ENCODE data around the gene NPL. TPM values are rescaled to one million over a fixed set of nuclear protein-coding genes. Genes with fewer than 3 reads are reported as not detected.

NPL gene
- polyA plus RNA-seq, 3 donors: 4.5 to 8.7 (median 7.1) TPM

DNA sequence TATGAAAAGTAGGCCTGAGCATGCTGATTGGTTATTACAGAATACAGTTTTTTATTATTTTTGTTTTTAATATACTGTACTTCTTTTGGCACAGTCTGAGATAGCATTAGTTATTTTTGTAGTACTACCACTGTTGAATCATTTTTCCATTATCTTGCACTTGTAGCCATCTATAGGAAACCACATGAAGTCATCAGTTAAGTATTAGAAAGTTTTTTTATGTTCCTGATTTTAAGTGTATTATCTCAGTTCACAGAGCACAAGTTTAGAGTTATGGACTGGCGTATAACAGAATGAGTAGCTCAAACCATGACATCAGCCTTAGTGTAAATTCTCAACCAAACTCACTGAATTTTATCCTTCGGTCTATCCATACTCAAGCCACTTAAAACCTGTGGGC, 72.4 kb downstream of the NPL start:
- DNase-seq (ENCODE audit: low read depth in 3 of 3, low spot score in 2 of 3): no peak

DNA sequence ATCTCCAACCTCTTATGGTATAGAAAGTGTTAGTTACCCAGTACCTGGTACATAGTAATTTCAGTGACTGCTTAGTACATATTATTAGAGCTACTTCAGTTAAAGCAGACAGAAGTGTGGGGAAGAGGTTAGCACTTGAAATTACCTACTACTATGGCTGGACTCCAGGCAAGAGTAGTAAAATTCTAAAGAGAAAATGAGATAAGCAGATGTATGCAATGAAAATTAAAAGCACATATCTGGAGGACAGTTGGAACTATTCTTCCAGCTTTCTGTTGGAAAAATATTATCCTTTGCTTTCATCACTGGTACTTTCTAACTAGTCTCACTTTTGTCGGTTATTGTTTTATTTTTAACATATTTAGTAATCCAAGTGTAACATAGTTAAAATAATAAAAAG, 73.3 kb downstream of the NPL start:
- DNase-seq (ENCODE audit: low read depth in 3 of 3, low spot score in 2 of 3): no peak

DNA sequence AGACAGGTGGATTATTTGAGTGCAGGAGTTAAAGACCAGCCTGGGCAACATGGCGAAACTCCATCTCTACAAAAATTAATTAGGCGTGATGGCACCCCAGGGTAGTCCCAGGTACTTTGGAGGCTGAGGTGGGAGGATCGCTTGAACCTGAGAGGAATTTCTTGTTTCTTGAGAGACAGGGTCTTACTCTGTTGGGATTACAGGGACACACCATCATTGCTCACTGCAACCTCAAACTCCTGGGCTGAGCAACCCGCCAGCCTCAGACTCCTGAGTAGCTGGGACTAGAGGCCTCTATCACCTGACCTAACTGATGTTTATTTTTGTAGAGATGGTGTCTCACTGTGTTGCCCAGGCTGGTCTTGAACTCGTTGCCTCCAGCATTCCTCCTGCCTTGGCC, 74.4 kb downstream of the NPL start:
- no peak for DNase-seq (ENCODE audit: low read depth in 3 of 3, low spot score in 2 of 3)

DNA sequence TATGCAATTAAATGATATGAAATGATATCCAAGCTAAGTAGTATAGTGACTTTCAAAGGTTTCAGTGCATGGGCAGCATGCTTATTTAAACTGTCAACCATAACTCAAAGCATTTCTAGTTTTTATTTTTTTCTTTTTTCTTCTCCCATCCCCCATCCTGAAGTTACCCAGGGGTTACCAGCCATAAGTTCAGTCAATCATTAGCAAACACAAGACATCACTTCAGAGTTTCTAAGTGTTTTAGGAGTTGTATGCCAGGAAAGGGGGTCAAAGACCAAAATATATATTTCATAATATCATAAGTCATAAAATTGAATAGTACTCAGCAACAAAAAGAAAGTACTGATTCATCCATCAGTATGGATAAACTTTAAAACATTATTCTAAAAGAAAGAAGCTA, 78.3 kb downstream of the NPL start:
- DNase-seq (ENCODE audit: low read depth in 3 of 3, low spot score in 2 of 3): no peak

DNA sequence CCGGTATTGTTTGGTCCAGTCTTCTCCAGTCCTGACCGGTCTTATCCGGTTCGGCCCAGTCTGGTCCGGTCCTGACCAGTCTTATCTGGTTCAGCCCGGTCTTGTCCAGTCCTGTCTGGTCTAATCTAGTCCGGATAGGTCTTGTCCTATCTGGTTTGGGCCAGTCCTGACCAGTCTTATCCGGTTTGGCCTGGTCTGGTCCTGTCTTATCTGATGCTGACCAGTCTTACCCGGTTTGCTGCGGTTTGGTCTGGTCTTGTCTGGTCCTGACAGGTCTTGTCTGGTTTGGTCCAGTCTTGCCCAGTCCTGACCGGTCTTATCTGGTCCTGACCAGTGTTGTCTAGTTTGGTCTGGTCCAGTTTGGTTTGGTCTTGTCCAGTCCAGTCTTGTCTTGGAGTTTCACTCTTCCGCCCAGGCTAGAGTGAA, 79.7 kb downstream of the NPL start:
- no peak for DNase-seq (ENCODE audit: low read depth in 3 of 3, low spot score in 2 of 3)

DNA sequence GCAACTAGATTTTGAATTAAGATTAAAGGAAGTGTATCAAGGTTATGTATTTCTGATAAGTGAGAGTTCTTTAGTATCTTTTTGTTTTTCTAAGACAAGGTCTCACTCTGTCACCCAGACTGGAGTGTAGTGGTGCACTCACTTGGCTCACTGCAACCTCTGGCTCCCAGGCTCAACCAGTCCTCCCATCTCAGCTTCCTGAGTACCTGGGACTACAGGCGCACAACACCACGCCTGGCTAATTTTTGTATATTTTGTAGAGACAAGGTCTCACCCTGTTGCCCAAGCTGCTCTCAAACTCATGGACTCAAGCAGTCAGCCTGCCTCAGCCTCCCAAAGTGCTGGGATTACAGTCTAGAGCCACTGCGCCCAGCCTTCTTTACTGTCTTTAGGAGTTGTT, 83.3 kb downstream of the NPL start:
- DNase-seq (ENCODE audit: low read depth in 3 of 3, low spot score in 2 of 3): no peak

DNA sequence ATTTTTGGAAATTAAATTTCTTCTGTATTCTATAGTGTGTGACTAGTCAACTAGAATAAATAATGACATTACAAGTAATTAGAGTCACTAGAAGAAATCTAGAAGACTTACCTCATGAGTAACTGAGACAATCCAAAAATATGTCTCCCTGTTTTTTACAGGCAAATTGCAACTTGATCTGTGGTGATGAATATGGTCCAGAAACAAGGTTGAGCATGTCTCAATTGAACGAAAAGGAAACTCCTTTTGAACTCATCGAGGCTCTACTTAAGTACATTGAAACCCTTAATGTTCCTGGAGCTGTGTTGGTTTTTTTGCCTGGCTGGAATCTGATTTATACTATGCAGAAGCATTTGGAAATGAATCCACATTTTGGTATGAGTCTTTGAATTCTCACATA, 86.3 kb downstream of the NPL start:
- no peak for DNase-seq (ENCODE audit: low read depth in 3 of 3, low spot score in 2 of 3)

DNA sequence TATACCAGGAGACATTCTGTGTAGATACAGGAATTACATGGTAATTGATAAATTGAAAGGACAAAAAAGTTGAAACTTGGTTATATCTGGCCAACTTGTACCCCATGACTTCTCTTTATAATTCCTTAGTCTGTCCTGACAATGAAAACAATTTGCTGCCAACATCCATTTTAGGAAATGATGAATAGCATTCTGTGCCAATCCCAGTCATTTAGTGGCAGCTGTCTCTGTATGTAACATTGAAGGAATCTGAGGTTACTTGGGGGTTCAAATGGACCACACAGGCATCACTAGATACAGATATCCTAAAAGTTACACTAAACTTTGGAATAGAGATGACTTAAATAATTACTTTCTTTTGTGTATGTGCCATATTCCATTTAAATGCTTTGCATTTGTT, 87.8 kb downstream of the NPL start:
- DNase-seq (ENCODE audit: low read depth in 3 of 3, low spot score in 2 of 3): no peak

DNA sequence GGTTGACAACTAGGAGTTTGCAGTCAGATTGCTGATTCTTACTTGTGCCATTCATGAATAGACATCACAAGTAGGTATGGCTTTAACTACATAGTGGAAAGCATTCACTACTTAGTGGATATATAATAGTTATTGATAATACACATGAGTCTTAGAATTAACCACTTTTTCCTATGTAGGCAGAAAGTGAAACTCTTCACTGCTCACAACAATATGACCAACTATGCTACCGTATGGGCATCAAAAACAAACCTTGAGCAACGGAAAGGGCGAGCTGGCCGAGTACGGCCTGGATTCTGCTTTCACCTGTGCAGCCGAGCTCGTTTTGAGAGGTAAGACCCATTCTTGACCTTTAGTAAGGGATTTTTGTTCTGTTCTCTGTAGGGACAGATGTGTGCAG, 88.3 kb downstream of the NPL start:
- DNase-seq (ENCODE audit: low read depth in 3 of 3, low spot score in 2 of 3): no peak

Other genes with a start within 250 kb of the NPL start
- 10 to 100 TPM; 10.7 to 13.5 (median 10.7) TPM for gene RNASEL, start 200.5 kb upstream of the NPL start, polyA plus RNA-seq (ENCODE audit: insufficient read length in 3 of 3)
- 1 to 10 TPM in 2 of 3 donors, under 1 TPM in 1; 0.71 to 1.4 (median 1.2) TPM for gene RGS16, start 185.4 kb upstream of the NPL start, polyA plus RNA-seq (ENCODE audit: insufficient read length in 3 of 3)
- gene RGS8, start 105.2 kb upstream of the NPL start, polyA plus RNA-seq (ENCODE audit: insufficient read length in 3 of 3): under 1 TPM; 0.03 to 0.04 (median 0.03) TPM
- gene DHX9, start 49.6 kb downstream of the NPL start, polyA plus RNA-seq (ENCODE audit: insufficient read length in 3 of 3): 100 to 1,000 TPM; 290 to 316 (median 311) TPM
- under 1 TPM; 0.37 to 0.74 (median 0.40) TPM for gene SHCBP1L, start 163.4 kb downstream of the NPL start, polyA plus RNA-seq (ENCODE audit: insufficient read length in 3 of 3)
- gene LAMC1, start 233.6 kb downstream of the NPL start, polyA plus RNA-seq (ENCODE audit: insufficient read length in 3 of 3): 100 to 1,000 TPM; 290 to 310 (median 290) TPM

Measured in right renal cortex interstitium (tissue), 3 donors.